ENCODE results near the gene ITGAL. TPM values are rescaled to one million over a fixed set of nuclear protein-coding genes. Genes with fewer than 3 reads are reported as not detected.

Gene ITGAL
- total and polyA plus RNA-seq, 2 of the 13 experiments (the other 11 are each of a cell fraction or from before 2014, with no cell fraction given), result 0.86 to 1.2 TPM

GRCh38 chr16:30458561-30459394 is 13.8 kb upstream of the ITGAL start (continued):
- TF ChIP-seq RXRA (CRISPR knock-in tag; IDR thresholded peaks at IDR 0.05) (peak; percentile 65; the same call in 1 of the 2 replicates), ZNF772 (CRISPR knock-in tag; IDR thresholded peaks at IDR 0.05) (peak; percentile 61; the same call in 1 of the 2 replicates), BCL3 (CRISPR knock-in tag; IDR thresholded peaks at IDR 0.05) (peak; percentile 85), MAFG (CRISPR knock-in tag; IDR thresholded peaks at IDR 0.05) (no peak), ZBED4 (CRISPR knock-in tag; IDR thresholded peaks at IDR 0.05; ENCODE audit: borderline replicate concordance) (peak; percentile 31; the same call in 1 of the 2 replicates), HMGXB4 (CRISPR knock-in tag; IDR thresholded peaks at IDR 0.05; ENCODE audit: borderline replicate concordance in 1 of 2, low read depth in 1 of 2) (peak; percentile 46 to 72; a peak in 2 of 4 replicates), ZNF362 (CRISPR knock-in tag; IDR thresholded peaks at IDR 0.05; ENCODE audit: borderline replicate concordance) (peak; percentile 68; the same call in 1 of the 2 replicates), SUZ12 (IDR thresholded peaks at IDR 0.05; ENCODE audit: low read depth, low read length) (no peak), CREBL2 (CRISPR knock-in tag; IDR thresholded peaks at IDR 0.05; ENCODE audit: borderline replicate concordance) (no peak; the same call in 1 of the 2 replicates), RBFOX2 (IDR thresholded peaks at IDR 0.05; ENCODE audit: low read depth, low read length) (no peak), REL (CRISPR knock-in tag; conservative IDR thresholded peaks at IDR 0.05) (no peak), STAT5B (CRISPR knock-in tag; IDR thresholded peaks at IDR 0.05) (no peak), ZNF572 (CRISPR knock-in tag; IDR thresholded peaks at IDR 0.05) (peak; percentile 64; the same call in 1 of the 2 replicates), ARID2 (CRISPR knock-in tag; IDR thresholded peaks at IDR 0.05; ENCODE audit: borderline replicate concordance) (0 out of 2 replicates have a peak, but pooled peaks have one; percentile 42), ONECUT2 (CRISPR knock-in tag; IDR thresholded peaks at IDR 0.05) (no peak), ZSCAN25 (CRISPR knock-in tag; IDR thresholded peaks at IDR 0.05) (peak; percentile 65; the same call in 1 of the 2 replicates), REXO4 (CRISPR knock-in tag; IDR thresholded peaks at IDR 0.05; ENCODE audit: borderline replicate concordance) (no peak), SP140L (CRISPR knock-in tag; IDR thresholded peaks at IDR 0.05; ENCODE audit: borderline replicate concordance) (no peak), MIER3 (CRISPR knock-in tag; IDR thresholded peaks at IDR 0.05; ENCODE audit: borderline replicate concordance) (no peak), SMAD1 (CRISPR knock-in tag; IDR thresholded peaks at IDR 0.05; ENCODE audit: borderline replicate concordance, low read depth) (peak; percentile 48; the same call in 1 of the 2 replicates)
